Fibroblast of lung (primary cell): ENCODE measurements around the gene SIPA1L3. TPM values are rescaled to one million over a fixed set of nuclear protein-coding genes. Genes with fewer than 3 reads are reported as not detected.

ENCODE experiments used
- DNase-seq, 2 donors: peaks; one replicate each; pipeline versions ENCODE4 v3.0.0 to v3.0.0-alpha.2; 2010; ENCODE audit warnings: low read depth in 2 of 2
- H2AFZ ChIP-seq: 2 replicates; pipeline ENCODE4 v1.5.1; 2012; ENCODE audit warnings: low read length, control low read depth, inconsistent platforms
- H3K27ac ChIP-seq: 2 replicates; pipeline ENCODE4 v1.5.1; 2011; ENCODE audit warnings: low read length, control low read depth; ENCODE audit not compliant: insufficient read depth
- H3K27me3 ChIP-seq: 2 replicates; pipeline ENCODE4 v1.5.1; 2011; ENCODE audit warnings: mild to moderate bottlenecking, low read length; ENCODE audit not compliant: control insufficient read depth, insufficient read depth
- H3K36me3 ChIP-seq: 2 replicates; pipeline ENCODE4 v1.5.1; 2011; ENCODE audit warnings: low read length; ENCODE audit not compliant: control insufficient read depth, insufficient read depth
- H3K4me1 ChIP-seq: 2 replicates; pipeline ENCODE4 v1.5.1; 2011; ENCODE audit warnings: low read length; ENCODE audit not compliant: control insufficient read depth, insufficient read depth; ENCODE audit errors: extremely low read depth
- H3K4me2 ChIP-seq: 2 replicates; pipeline ENCODE4 v1.5.1; 2011; ENCODE audit warnings: low read length, control low read depth; ENCODE audit not compliant: insufficient read depth; ENCODE audit errors: extremely low read depth
- H3K4me3 ChIP-seq, 4 experiments: fragments of 200-600 bp in 1 of 4; sonication (generic) in 1 of 4; replicated peaks in 1 of 4; 2 replicates each; pipeline ENCODE4 v1.5.1; 2011 to 2016; ENCODE audit warnings: low read length in 4 of 4, low read depth in 3 of 4, mild to moderate bottlenecking in 3 of 4, control low read depth in 2 of 4, inconsistent platforms in 1 of 4, mixed read lengths in 1 of 4; ENCODE audit not compliant: insufficient read depth in 1 of 4; ENCODE audit errors: control extremely low read depth in 1 of 4
- H3K79me2 ChIP-seq: 2 replicates; pipeline ENCODE4 v1.5.1; 2012; ENCODE audit warnings: mild to moderate bottlenecking, low read length, inconsistent platforms; ENCODE audit not compliant: control insufficient read depth, insufficient read depth
- H3K9ac ChIP-seq: 2 replicates; pipeline ENCODE4 v1.5.1; 2011; ENCODE audit warnings: mild to moderate bottlenecking, low read length, control low read depth; ENCODE audit not compliant: insufficient read depth
- H3K9me3 ChIP-seq: 2 replicates; pipeline ENCODE4 v1.5.1; 2012; ENCODE audit warnings: low read depth, low read length; ENCODE audit not compliant: control insufficient read depth, insufficient read depth
- H4K20me1 ChIP-seq: 2 replicates; pipeline ENCODE4 v1.5.1; 2011; ENCODE audit warnings: low read length; ENCODE audit not compliant: control insufficient read depth, insufficient read depth; ENCODE audit errors: extremely low read depth
- CTCF ChIP-seq, 2 donors: IDR thresholded peaks in 1 of 2; conservative IDR thresholded peaks in 1 of 2; 1 replicate in 1 of 2; 2 replicates in 1 of 2; pipeline ENCODE4 v1.5.1; 2011 to 2012; ENCODE audit warnings: low read length in 2 of 2, control low read depth in 1 of 2, inconsistent platforms in 1 of 2, low read depth in 1 of 2, mild to moderate bottlenecking in 1 of 2
- EZH2 ChIP-seq: IDR thresholded peaks from 2 replicates; pipeline ENCODE4 v1.5.1; 2012; ENCODE audit warnings: low read length, control low read depth, mild to moderate bottlenecking; ENCODE audit errors: missing control alignments
- polyA plus RNA-seq, 2 donors: library from polyadenylated mRNA; depleted of rRNA in 1 of 2; stranded (reverse) in 1 of 2; unstranded in 1 of 2; fragments of >200 nt; gene quantifications; 2 replicates each; pipeline ENCODE4 v1.2.1, GENCODE V29; 2011 to 2012; ENCODE audit warnings: missing spikeins in 1 of 2
- total RNA-seq: library from RNA; depleted of rRNA; stranded (reverse); fragments of >200 nt; gene quantifications from 2 replicates; pipeline ENCODE4 v1.2.1, GENCODE V29; 2014

Gene SIPA1L3
- total and polyA plus RNA-seq, 2 donors (not counting 1 experiment from before 2014, with no cell fraction given) = 3.7 to 10.1 TPM

GRCh38 chr19:37942516-37942902 lies 35.5 kb downstream of the SIPA1L3 start:
- H3K9me3 ChIP-seq = no peaks in the 10 kb centered on the region
- H3K4me3 ChIP-seq = no peak overlapping the region
- H2AFZ ChIP-seq = no peak overlapping the region
- H3K27me3 ChIP-seq = no peaks in the 10 kb centered on the region
- no peaks in the 10 kb centered on the region for H4K20me1 ChIP-seq
- no peak overlapping the region for H3K4me2 ChIP-seq
- no peaks in the 10 kb centered on the region for H3K36me3 ChIP-seq
- no peak overlapping the region for H3K27ac ChIP-seq
- H3K4me1 ChIP-seq = no peaks in the 10 kb centered on the region
- no peak for TF ChIP-seq EZH2
- TF ChIP-seq CTCF (conservative IDR thresholded peaks at IDR 0.05 in 1 of 2, IDR thresholded peaks at IDR 0.05 in 1 of 2; ENCODE audit: low read depth in 1 of 2, low read length in 2 of 2) = no peak
- H3K9ac ChIP-seq = no peak overlapping the region
- peaks cover 2% of the 10 kb centered on the region for H3K79me2 ChIP-seq
- no peak for DNase-seq

GRCh38 chr19:37943480-37943879 lies 36.5 kb downstream of the SIPA1L3 start:
- DNase-seq = no peak
- Histone ChIP-seq H3K36me3 (no peaks in the 10 kb centered on the region), H3K4me3 (no peak overlapping the region), H4K20me1 (no peaks in the 10 kb centered on the region), H3K79me2 (peaks cover 2% of the 10 kb centered on the region), H3K9ac (no peak overlapping the region), H3K27me3 (no peaks in the 10 kb centered on the region), H3K9me3 (no peaks in the 10 kb centered on the region), H2AFZ (no peak overlapping the region), H3K4me1 (no peaks in the 10 kb centered on the region), H3K27ac (no peak overlapping the region), H3K4me2 (no peak overlapping the region)
- no peak for TF ChIP-seq EZH2
- no peak for TF ChIP-seq CTCF (conservative IDR thresholded peaks at IDR 0.05 in 1 of 2, IDR thresholded peaks at IDR 0.05 in 1 of 2; ENCODE audit: low read depth in 1 of 2, low read length in 2 of 2)

- no peaks in the 10 kb centered on the region for H3K9me3 ChIP-seq
- H3K9ac ChIP-seq = no peak overlapping the region
- H3K4me1 ChIP-seq = no peaks in the 10 kb centered on the region
- no peaks in the 10 kb centered on the region for H4K20me1 ChIP-seq
- DNase-seq = no peak
- no peak overlapping the region for H3K27ac ChIP-seq
- no peak overlapping the region for H2AFZ ChIP-seq
- no peaks in the 10 kb centered on the region for H3K36me3 ChIP-seq
- TF ChIP-seq CTCF (conservative IDR thresholded peaks at IDR 0.05 in 1 of 2, IDR thresholded peaks at IDR 0.05 in 1 of 2; ENCODE audit: low read depth in 1 of 2, low read length in 2 of 2) = no peak
- H3K4me3 ChIP-seq = no peak overlapping the region
- H3K79me2 ChIP-seq = peaks cover 2% of the 10 kb centered on the region
- no peaks in the 10 kb centered on the region for H3K27me3 ChIP-seq
- H3K4me2 ChIP-seq = no peak overlapping the region
These were observed 39.1 kb downstream of the SIPA1L3 start for GRCh38 chr19:37946132-37946531.
